ENCODE results near the gene AKIRIN1.

GRCh38 chr1:39043513-39043912 is 52.4 kb downstream of the AKIRIN1 start:
- TF ChIP-seq ZFP3 (CRISPR knock-in tag; IDR thresholded peaks at IDR 0.05) (no peak), PATZ1 (CRISPR knock-in tag; IDR thresholded peaks at IDR 0.05; ENCODE audit: borderline replicate concordance) (no peak)

Measured in SK-N-SH treated with all-trans-retinoic acid at 6 μM for 48 hours (cell line).